ENCODE data around the gene DCK. TPM values are rescaled to one million over a fixed set of nuclear protein-coding genes. Genes with fewer than 3 reads are reported as not detected.
A peak's percentile ranks its signal among the peaks of the same experiment; 100 is the strongest.

Gene DCK
- total RNA-seq, 1 donor from 2014 or later, result 19.6 TPM

GRCh38 chr4:70954032-70954431, 39.4 kb upstream of the DCK start:
- peak overlapping the region; percentile 41 for H3K27ac Mint-ChIP-seq
- no peaks in the 10 kb centered on the region for H3K9me3 Mint-ChIP-seq (ENCODE audit: low read depth)

DNA sequence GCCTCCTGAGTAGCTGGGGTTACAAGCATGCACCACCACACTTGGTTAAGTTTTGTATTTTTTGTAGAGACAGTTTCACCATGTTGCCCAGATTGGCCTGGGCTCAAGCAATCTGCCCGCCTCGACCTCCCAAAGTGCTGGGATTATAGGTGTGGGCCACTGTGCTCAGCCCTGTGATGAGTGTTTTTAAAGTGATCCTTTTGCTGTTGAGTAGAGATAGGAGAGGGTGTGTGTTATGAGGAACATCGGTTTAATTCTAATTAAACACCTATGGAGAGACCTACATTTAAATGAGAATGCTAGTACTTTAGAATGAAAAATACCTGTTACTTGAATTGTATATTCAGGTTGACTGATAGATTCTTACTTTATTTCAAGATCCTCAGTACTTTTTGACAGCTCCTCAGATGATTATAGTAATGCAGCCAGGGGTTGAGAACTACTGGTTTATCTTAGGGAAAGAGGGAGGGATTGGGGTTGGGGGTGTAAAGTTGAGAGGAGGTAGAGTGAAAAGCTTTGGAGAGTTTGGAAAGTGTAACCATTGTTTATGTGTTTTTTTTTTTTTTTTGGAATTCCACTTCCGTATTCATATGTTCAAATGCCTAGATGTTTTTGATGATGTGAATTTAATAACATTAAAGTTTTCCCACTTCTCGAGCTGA, 36.8 kb upstream of the DCK start:
- no peak overlapping the region for H3K27ac Mint-ChIP-seq
- DNase-seq (ENCODE audit: low spot score, unreplicated experiment), result no peak
- no peak for TF ChIP-seq CTCF (IDR thresholded peaks at IDR 0.05; ENCODE audit: unreplicated experiment)
- H3K36me3 Mint-ChIP-seq (ENCODE audit: insufficient read depth), result peaks cover 2% of the 10 kb centered on the region
- H3K27me3 Mint-ChIP-seq, result no peaks in the 10 kb centered on the region
- no peak overlapping the region for H3K4me3 Mint-ChIP-seq (ENCODE audit: low read depth)
- no peaks in the 10 kb centered on the region for H3K4me1 Mint-ChIP-seq (ENCODE audit: low read depth)
- no peaks in the 10 kb centered on the region for H3K9me3 Mint-ChIP-seq (ENCODE audit: low read depth)

More at GRCh38 chr4:70954032-70954431, 39.4 kb upstream of the DCK start:
- Mint-ChIP-seq H3K4me1 (ENCODE audit: low read depth) (peaks cover 4% of the 10 kb centered on the region), H3K36me3 (ENCODE audit: insufficient read depth) (no peaks in the 10 kb centered on the region), H3K27me3 (no peaks in the 10 kb centered on the region), H3K4me3 (ENCODE audit: low read depth) (no peak overlapping the region)
- TF ChIP-seq CTCF (IDR thresholded peaks at IDR 0.05; ENCODE audit: unreplicated experiment), result no peak
- no peak for DNase-seq (ENCODE audit: low spot score, unreplicated experiment)

- H3K4me1 Mint-ChIP-seq (ENCODE audit: low read depth), result no peaks in the 10 kb centered on the region
- no peak for DNase-seq (ENCODE audit: low spot score, unreplicated experiment)
- H3K27me3 Mint-ChIP-seq, result no peaks in the 10 kb centered on the region
- H3K9me3 Mint-ChIP-seq (ENCODE audit: low read depth), result no peaks in the 10 kb centered on the region
- no peak overlapping the region for H3K27ac Mint-ChIP-seq
- peaks cover 8% of the 10 kb centered on the region for H3K36me3 Mint-ChIP-seq (ENCODE audit: insufficient read depth)
- TF ChIP-seq CTCF (IDR thresholded peaks at IDR 0.05; ENCODE audit: unreplicated experiment), result no peak
- no peak overlapping the region for H3K4me3 Mint-ChIP-seq (ENCODE audit: low read depth)
Measured at GRCh38 chr4:70958681-70959080, 34.8 kb upstream of the DCK start.

DNA sequence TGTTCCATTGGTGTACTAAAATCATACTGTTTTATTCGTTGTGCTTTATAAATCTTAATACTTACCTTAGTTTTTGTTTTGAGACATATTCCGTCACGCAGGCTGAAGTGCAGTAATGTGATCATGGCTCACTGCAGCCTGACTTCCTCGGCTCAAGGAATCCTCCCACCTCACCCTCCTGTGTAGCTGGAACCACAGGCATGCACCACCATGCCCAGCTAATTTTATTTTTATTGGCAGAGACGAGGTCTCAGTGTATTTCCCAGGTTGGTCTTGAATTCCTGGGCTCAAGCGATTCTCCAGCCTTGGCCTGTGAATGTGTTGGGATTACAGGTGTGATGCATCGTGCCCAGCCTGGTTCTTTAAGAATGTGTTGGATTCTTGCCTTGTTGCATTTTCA, 24.4 kb upstream of the DCK start:
- Mint-ChIP-seq H3K9me3 (ENCODE audit: low read depth) (no peaks in the 10 kb centered on the region), H3K27ac (peak overlapping the region; percentile 86), H3K36me3 (ENCODE audit: insufficient read depth) (peaks cover 9% of the 10 kb centered on the region), H3K27me3 (no peaks in the 10 kb centered on the region), H3K4me3 (ENCODE audit: low read depth) (no peak overlapping the region), H3K4me1 (ENCODE audit: low read depth) (peaks cover 3% of the 10 kb centered on the region)
- no peak for DNase-seq (ENCODE audit: low spot score, unreplicated experiment)
- no peak for TF ChIP-seq CTCF (IDR thresholded peaks at IDR 0.05; ENCODE audit: unreplicated experiment)

DNA sequence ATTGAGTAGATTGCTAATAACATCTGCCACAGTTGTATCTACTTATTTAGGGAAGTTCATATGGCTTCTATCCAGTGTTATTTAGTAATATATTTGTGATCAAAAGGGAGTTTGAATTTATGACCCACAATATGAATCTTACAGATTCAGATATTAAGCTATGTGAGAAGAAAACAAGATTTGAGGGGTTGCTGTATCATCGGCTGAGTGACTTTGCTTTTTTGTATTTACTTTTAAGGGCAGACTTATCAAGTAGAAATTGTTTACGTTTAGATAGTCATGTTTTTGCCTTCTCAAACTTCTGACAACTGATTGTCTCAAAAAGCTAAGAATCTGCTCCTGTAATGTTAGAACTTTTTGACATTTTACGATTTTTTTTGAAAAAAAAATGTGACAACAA, 17.2 kb upstream of the DCK start:
- Mint-ChIP-seq H3K4me1 (ENCODE audit: low read depth) (no peaks in the 10 kb centered on the region), H3K4me3 (ENCODE audit: low read depth) (no peak overlapping the region), H3K36me3 (ENCODE audit: insufficient read depth) (peaks cover 12% of the 10 kb centered on the region), H3K27me3 (no peaks in the 10 kb centered on the region), H3K27ac (no peak overlapping the region), H3K9me3 (ENCODE audit: low read depth) (no peaks in the 10 kb centered on the region)
- DNase-seq (ENCODE audit: low spot score, unreplicated experiment), result no peak
- TF ChIP-seq CTCF (IDR thresholded peaks at IDR 0.05; ENCODE audit: unreplicated experiment), result no peak
